Sigmoid colon (tissue), 7 donors: ENCODE data around the gene SOX30. TPM values are rescaled to one million over a fixed set of nuclear protein-coding genes. Genes with fewer than 3 reads are reported as not detected.
"Not testable (repeated sequence)": the region's sequence is repeated elsewhere in the genome, so short reads cannot be mapped to it uniquely, and the experiment has no call there.

Experiments used
- DNase-seq: peaks from one replicate; pipeline ENCODE4 v3.0.0-alpha.2; 2019
- H3K27ac ChIP-seq, 4 donors: fragments of 200-600 bp; sonication (generic); one replicate each; pipeline ENCODE4 v1.5.1; 2016 to 2019; ENCODE audit warnings: mild to moderate bottlenecking in 1 of 4
- H3K27me3 ChIP-seq, 3 donors: fragments of 200-600 bp; sonication (generic); one replicate each; pipeline ENCODE4 v1.5.1; 2019; ENCODE audit warnings: mild to moderate bottlenecking in 1 of 3
- H3K36me3 ChIP-seq, 4 donors: fragments of 200-600 bp; sonication (generic); one replicate each; pipeline ENCODE4 v1.5.1; 2016 to 2019
- H3K4me1 ChIP-seq, 4 donors: fragments of 200-600 bp; sonication (generic); one replicate each; pipeline ENCODE4 v1.5.1; 2017 to 2019
- H3K4me3 ChIP-seq, 4 donors: fragments of 200-600 bp; sonication (generic); one replicate each; pipeline ENCODE4 v1.5.1; 2017 to 2019; ENCODE audit warnings: mild to moderate bottlenecking in 2 of 4, moderate library complexity in 1 of 4
- H3K9me3 ChIP-seq, 4 donors: fragments of 200-600 bp in 3 of 4; sonication (generic) in 3 of 4; one replicate each; pipeline versions ENCODE4 v1.5.1 to v1.6.1; 2013 to 2019
- EP300 ChIP-seq, 4 donors: sonication (generic); formaldehyde crosslinking; IDR thresholded peaks; one replicate each; pipeline ENCODE4 v1.6.1; 2017; ENCODE audit warnings: antibody characterized with exemption in 4 of 4
- POLR2A ChIP-seq, 2 donors: fragments of 450-650 bp; IDR thresholded peaks; one replicate each; pipeline ENCODE4 v1.6.1; 2016; ENCODE audit warnings: antibody characterized with exemption in 2 of 2, mild to moderate bottlenecking in 2 of 2, moderate library complexity in 2 of 2
- POLR2AphosphoS5 ChIP-seq, 4 donors: sonication (generic); formaldehyde crosslinking; IDR thresholded peaks; one replicate each; pipeline ENCODE4 v1.6.1; 2017; ENCODE audit warnings: antibody characterized with exemption in 4 of 4
- WGBS, 2 donors: extraction: QIAGEN DNeasy Blood & Tissue Kit; methylation state at CpG; one replicate each; pipeline ENCODE4 v1.1.7; 2013; 5-methylcytosine and 5-hydroxymethylcytosine counted together
- intact Hi-C: fragments of 100-400 bp; cut with DNase I; formaldehyde crosslinking; loops from one replicate; pipeline ENCODE4 v1.15.1; 2023
- polyA plus RNA-seq, 3 donors: library from polyadenylated mRNA; stranded (reverse); fragments of 200-250 nt; gene quantifications; one replicate each; pipeline ENCODE4 v1.2.3, GENCODE V29; 2013
- total RNA-seq, 4 donors: library from RNA; depleted of rRNA; stranded (reverse); fragments of >200 nt; gene quantifications; one replicate each; pipeline ENCODE4 v1.1.0, GENCODE V29; 2016
- TF ChIP-seq, protein P1 (sequence below), 4 experiments: fragments of 450-650 bp in 3 of 4; fragments of 200-600 bp in 1 of 4; IDR thresholded peaks; one replicate each; pipeline ENCODE4 v1.5.1; 2016 to 2019; ENCODE audit warnings: antibody characterized with exemption in 4 of 4, mild to moderate bottlenecking in 3 of 4, moderate library complexity in 2 of 4
- donor health status: healthy with polysubstance abuse.
- donor health status: Bipolar disorder and iron deficiency.
- donor health status: healthy.

Gene SOX30
- under 1 TPM in 2 of 4 donors, not detected in 2; 0.33 to 0.55 TPM for total RNA-seq
- polyA plus RNA-seq, result under 1 TPM in 1 of 3 donors, not detected in 2; 0.12 TPM

DNA sequence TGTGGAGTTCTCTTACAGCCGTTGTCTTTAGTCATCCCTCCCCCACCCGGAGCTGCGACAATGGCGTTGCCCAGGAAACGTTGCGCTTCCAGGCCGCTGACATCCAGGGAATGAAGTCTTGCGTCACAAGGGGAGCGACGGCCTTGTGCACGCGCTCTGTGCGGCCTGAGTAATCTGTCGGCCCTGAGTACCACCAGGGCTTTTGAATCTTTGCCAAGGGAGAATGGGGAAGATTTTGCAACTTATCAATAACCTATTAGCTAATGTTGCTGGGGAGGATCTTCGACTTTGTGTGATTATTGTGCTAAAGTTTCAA lies at the start of gene SOX30:
Gene SOX30, minus strand, starts transcription at position 62 of the 316 bp plus-strand sequence. CDS start 360 bp downstream, outside the sequence.
- intact Hi-C loops, result loop anchor here (10.0 kb wide), 1 partner anchor 62 kb away; no protein-coding TSS in a partner anchor
- no peak for TF ChIP-seq POLR2AphosphoS5 (IDR thresholded peaks at IDR 0.05)
- TF ChIP-seq, protein P1, sequence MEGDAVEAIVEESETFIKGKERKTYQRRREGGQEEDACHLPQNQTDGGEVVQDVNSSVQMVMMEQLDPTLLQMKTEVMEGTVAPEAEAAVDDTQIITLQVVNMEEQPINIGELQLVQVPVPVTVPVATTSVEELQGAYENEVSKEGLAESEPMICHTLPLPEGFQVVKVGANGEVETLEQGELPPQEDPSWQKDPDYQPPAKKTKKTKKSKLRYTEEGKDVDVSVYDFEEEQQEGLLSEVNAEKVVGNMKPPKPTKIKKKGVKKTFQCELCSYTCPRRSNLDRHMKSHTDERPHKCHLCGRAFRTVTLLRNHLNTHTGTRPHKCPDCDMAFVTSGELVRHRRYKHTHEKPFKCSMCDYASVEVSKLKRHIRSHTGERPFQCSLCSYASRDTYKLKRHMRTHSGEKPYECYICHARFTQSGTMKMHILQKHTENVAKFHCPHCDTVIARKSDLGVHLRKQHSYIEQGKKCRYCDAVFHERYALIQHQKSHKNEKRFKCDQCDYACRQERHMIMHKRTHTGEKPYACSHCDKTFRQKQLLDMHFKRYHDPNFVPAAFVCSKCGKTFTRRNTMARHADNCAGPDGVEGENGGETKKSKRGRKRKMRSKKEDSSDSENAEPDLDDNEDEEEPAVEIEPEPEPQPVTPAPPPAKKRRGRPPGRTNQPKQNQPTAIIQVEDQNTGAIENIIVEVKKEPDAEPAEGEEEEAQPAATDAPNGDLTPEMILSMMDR (IDR thresholded peaks at IDR 0.05), result no peak

DNA sequence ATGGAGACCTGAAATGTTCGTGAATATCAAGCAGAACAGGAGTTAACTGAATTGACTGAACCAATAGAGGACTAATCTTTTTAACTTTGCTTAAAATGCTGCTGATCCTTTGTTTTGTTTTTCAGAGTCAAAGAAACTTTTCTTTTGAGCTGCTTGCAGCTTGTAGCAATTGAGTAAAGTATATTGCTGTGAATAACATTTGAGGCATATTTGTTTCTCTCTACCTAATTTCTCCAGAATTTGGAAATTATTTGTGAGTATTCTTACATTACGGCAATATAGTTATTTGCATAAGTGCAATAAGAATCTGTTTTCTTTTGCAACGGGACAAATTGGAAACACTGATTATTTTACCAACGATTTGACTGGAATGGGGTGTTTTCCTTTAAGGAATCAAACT lies 46.4 kb upstream of the SOX30 start:
- H3K27me3 ChIP-seq, H3K36me3 ChIP-seq, H3K9me3 ChIP-seq, H3K27ac ChIP-seq, H3K4me1 ChIP-seq, intact Hi-C loops, H3K4me3 ChIP-seq, DNase-seq: not testable (repeated sequence)
- 71 to 94% methylated on average over 4 of the region's 4 CpGs for WGBS, 2 donors

More for the DNA sequence above, at the start of gene SOX30:
- Histone ChIP-seq H3K36me3 (no peaks in the 10 kb centered on the region), H3K4me1 (peaks cover 0 to 12% (median 8%) of the 10 kb centered on the region in 4 donors), H3K9me3 (peaks cover 0 to 7% (median 0%) of the 10 kb centered on the region in 4 donors), H3K27me3 (no peaks in the 10 kb centered on the region), H3K4me3 (peak within 1 kb of the TSS; percentile 34 to 59 (median 48)), H3K27ac (peak within 1 kb of the TSS in 2 of 4 donors; percentile 36 to 57)
- 94 to 96% methylated on average over 15 of the region's 15 CpGs for WGBS, 2 donors
- no peak for DNase-seq

DNA sequence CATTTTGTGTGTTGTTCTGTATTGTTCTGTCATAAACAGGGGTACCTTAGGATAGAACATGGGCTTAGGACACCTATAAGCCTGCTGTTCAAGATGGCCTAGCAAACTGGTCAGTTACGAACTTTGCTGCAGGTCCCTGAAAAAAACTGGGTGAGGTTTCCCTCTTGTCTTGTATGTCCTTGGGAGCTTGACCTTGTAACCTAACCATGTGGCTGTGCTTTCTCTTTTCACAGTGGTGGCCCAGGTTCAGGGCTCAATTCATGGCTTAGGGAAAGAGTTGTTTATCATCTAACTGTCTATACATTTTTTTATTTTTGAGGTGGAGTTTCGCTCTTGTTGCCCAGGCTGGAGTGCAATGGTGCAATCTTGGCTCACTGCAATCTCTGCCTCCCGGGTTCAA lies 43.9 kb upstream of the SOX30 start:
- H3K27ac ChIP-seq, DNase-seq, H3K36me3 ChIP-seq, H3K4me1 ChIP-seq, H3K27me3 ChIP-seq, H3K4me3 ChIP-seq, intact Hi-C loops, H3K9me3 ChIP-seq: not testable (repeated sequence)
- 95 to 96% methylated on average over 3 of the region's 3 CpGs for WGBS, 2 donors

DNA sequence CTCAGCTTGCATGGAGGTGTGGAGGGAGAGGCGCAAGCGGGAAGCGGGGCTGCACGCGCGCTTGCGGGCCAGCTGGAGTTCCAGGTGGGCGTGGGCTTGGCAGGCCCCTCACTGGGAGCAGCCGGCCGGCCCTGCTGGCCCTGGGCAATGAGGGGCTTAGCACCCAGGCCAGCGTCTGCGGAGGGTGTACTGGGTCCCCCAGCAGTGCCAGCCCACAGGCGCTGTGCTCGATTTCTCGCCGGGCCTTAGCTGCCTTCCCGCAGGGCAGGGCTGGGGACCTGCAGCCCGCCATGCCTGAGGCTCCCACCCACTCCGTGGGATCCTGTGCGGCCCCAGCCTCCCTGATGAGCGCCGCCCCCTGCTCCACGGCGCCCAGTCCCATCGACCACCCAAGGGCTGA lies 41.6 kb upstream of the SOX30 start:
- H3K36me3 ChIP-seq, H3K4me1 ChIP-seq, intact Hi-C loops, H3K27ac ChIP-seq, DNase-seq, H3K4me3 ChIP-seq, H3K9me3 ChIP-seq, H3K27me3 ChIP-seq: not testable (repeated sequence)
- 88 to 97% methylated on average over 25 of the region's 25 CpGs for WGBS, 2 donors

DNA sequence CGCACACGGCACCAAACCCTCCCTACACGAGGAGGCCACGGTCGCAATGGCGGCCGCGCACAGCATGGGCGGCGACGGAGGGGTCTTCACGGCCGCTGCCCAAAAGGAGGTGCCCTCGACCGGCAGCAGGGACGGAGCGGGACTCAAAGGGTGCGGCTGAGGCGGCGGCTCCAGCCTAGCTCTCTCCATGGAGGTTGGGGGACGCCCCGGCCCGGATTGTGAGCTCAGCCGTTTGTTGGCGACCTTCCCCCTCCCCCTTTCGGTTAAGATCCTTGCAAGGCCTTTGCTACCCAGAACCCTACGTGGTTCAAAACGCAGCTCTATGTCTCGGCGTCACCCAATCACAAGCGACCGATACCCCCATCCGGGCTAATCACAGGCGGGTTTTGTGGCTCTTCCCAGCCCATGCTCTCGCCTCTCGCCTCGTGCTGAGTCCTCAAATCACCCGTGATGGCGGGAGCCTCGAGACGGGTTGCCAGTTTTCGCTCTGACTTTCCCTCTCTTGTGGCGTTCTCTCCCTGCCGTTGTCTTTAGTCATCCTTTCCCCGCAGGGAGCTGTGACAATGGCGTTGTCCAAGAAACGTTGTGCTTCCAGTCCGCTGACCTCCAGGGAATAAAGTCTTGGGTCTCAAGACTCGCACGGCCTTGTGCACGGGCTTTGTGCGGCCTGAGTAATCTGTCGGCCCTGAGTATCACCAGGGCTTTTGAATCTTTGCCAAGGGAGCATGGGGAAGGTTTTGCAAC lies 38.6 kb upstream of the SOX30 start:
- Histone ChIP-seq H3K9me3 (no peaks in the 10 kb centered on the region), H3K4me1 (no peaks in the 10 kb centered on the region), H3K4me3 (peak overlapping the region in 3 of 4 donors; percentile 8 to 43 (median 28)), H3K27me3 (no peaks in the 10 kb centered on the region), H3K36me3 (no peaks in the 10 kb centered on the region), H3K27ac (no peak overlapping the region)
- WGBS, 2 donors, result 77 to 93% methylated on average over 53 of the region's 53 CpGs
- no peak for DNase-seq
- intact Hi-C loops, result no loop called here
- TF ChIP-seq POLR2AphosphoS5 (IDR thresholded peaks at IDR 0.05), result no peak
- no peak for TF ChIP-seq POLR2A (IDR thresholded peaks at IDR 0.05)
- TF ChIP-seq, protein P1 (IDR thresholded peaks at IDR 0.05), result no peak
- no peak for TF ChIP-seq EP300 (IDR thresholded peaks at IDR 0.05)

DNA sequence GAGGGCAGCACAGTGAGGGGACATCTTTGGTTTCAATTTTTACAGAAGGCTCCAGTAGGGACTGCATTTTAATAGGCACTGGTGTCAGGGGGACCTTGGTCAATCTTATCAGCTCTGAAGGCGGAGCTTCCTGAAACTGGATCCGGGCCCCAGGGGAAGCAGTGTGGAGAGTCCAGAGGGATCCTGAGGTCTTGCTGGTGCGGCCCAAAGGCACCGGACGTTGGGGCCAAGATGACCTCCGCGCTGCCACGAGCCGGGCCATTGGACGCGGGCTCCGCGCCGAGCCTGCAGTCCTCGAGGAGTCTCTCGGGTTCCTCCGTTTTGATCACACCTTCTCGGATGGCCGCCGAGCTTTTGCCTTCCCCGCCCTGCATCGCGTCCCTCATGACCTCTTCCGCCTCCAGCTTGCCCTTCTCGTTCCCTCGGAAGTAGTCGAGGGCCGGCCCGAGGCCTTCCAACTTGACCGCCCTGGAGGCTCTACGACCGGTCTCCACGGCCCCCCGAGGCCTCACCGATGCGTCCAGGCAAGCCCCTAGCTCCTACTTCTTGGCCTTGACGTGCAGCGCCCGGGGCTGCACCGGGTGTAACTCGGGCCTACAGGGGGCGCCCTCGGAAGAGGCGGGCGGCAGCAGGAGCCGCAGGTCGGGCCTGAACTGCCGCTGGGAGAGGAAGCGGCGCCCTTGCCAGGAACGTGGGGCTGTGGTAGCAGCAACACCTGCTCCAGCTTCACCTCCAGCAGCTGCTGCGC lies 37.9 kb upstream of the SOX30 start:
- H3K27me3 ChIP-seq, result no peaks in the 10 kb centered on the region
- no peak for DNase-seq
- intact Hi-C loops, result no loop called here
- H3K36me3 ChIP-seq, result no peaks in the 10 kb centered on the region
- no peaks in the 10 kb centered on the region for H3K4me1 ChIP-seq
- TF ChIP-seq POLR2AphosphoS5 (IDR thresholded peaks at IDR 0.05) (no peak), POLR2A (IDR thresholded peaks at IDR 0.05) (no peak), EP300 (IDR thresholded peaks at IDR 0.05) (no peak)
- TF ChIP-seq, protein P1 (IDR thresholded peaks at IDR 0.05), result peak in 1 of 4 experiments; percentile 26
- no peak overlapping the region for H3K27ac ChIP-seq
- H3K4me3 ChIP-seq, result peak overlapping the region in 3 of 4 donors; percentile 8 to 43 (median 28)
- no peaks in the 10 kb centered on the region for H3K9me3 ChIP-seq
- WGBS, 2 donors, result 74 to 90% methylated on average over 52 of the region's 52 CpGs
